ENCODE measurements around the gene BATF. TPM values are rescaled to one million over a fixed set of nuclear protein-coding genes. Genes with fewer than 3 reads are reported as not detected.

BATF gene
- total RNA-seq, 1 experiment from 2014 or later, result not detected

DNA sequence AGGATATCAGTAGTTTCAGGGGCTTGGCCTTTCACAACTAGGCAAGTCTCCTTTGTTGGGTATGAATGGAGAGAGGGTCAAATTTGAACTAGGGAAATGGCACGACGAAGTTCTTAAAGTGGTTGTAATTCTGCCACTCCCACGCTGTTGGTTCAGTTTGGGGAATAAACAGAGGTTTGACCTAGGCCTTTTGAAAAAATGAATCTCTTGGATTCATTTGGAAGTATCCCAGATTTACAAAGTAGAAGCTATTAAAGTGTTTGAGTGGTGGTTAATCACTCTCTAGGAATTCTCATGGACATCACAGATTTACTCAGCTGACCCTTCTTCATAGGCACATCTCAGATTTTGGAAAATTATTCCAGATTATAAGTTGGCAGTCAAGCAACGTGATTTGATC lies 14.8 kb downstream of the BATF start:
- TF ChIP-seq POLR2AphosphoS5 (IDR thresholded peaks at IDR 0.05; ENCODE audit: low read depth, low read length), result no peak
- TF ChIP-seq, protein P1, sequence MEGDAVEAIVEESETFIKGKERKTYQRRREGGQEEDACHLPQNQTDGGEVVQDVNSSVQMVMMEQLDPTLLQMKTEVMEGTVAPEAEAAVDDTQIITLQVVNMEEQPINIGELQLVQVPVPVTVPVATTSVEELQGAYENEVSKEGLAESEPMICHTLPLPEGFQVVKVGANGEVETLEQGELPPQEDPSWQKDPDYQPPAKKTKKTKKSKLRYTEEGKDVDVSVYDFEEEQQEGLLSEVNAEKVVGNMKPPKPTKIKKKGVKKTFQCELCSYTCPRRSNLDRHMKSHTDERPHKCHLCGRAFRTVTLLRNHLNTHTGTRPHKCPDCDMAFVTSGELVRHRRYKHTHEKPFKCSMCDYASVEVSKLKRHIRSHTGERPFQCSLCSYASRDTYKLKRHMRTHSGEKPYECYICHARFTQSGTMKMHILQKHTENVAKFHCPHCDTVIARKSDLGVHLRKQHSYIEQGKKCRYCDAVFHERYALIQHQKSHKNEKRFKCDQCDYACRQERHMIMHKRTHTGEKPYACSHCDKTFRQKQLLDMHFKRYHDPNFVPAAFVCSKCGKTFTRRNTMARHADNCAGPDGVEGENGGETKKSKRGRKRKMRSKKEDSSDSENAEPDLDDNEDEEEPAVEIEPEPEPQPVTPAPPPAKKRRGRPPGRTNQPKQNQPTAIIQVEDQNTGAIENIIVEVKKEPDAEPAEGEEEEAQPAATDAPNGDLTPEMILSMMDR (IDR thresholded peaks at IDR 0.05), result no peak
- TF ChIP-seq SIN3A (IDR thresholded peaks at IDR 0.05; ENCODE audit: borderline replicate concordance, insufficient read depth, low read depth, low read length), result no peak
- TF ChIP-seq TCF7L2 (IDR thresholded peaks at IDR 0.05; ENCODE audit: low read depth, low read length), result no peak
- TF ChIP-seq, protein P2, sequence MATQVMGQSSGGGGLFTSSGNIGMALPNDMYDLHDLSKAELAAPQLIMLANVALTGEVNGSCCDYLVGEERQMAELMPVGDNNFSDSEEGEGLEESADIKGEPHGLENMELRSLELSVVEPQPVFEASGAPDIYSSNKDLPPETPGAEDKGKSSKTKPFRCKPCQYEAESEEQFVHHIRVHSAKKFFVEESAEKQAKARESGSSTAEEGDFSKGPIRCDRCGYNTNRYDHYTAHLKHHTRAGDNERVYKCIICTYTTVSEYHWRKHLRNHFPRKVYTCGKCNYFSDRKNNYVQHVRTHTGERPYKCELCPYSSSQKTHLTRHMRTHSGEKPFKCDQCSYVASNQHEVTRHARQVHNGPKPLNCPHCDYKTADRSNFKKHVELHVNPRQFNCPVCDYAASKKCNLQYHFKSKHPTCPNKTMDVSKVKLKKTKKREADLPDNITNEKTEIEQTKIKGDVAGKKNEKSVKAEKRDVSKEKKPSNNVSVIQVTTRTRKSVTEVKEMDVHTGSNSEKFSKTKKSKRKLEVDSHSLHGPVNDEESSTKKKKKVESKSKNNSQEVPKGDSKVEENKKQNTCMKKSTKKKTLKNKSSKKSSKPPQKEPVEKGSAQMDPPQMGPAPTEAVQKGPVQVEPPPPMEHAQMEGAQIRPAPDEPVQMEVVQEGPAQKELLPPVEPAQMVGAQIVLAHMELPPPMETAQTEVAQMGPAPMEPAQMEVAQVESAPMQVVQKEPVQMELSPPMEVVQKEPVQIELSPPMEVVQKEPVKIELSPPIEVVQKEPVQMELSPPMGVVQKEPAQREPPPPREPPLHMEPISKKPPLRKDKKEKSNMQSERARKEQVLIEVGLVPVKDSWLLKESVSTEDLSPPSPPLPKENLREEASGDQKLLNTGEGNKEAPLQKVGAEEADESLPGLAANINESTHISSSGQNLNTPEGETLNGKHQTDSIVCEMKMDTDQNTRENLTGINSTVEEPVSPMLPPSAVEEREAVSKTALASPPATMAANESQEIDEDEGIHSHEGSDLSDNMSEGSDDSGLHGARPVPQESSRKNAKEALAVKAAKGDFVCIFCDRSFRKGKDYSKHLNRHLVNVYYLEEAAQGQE (IDR thresholded peaks at IDR 0.05; ENCODE audit: insufficient read depth in 1 of 2, low read depth in 2 of 2, low read length in 1 of 2), result no peak
- no TSS peak for BruUV-seq (replicated peaks)
- H3K36me3 ChIP-seq (ENCODE audit: control insufficient read depth, insufficient read depth, low read length), result no peaks in the 10 kb centered on the region
- ChIA-PET CTCF (no interaction called here), POLR2A (no interaction called here)
- ATAC-seq (no peak), DNase-seq (ENCODE audit: low read depth, low spot score) (no peak)
- intact Hi-C loops (cut with micrococcal nuclease; ENCODE audit: unreplicated experiment) (no loop called here), in situ Hi-C loops (cut with HindIII; ENCODE audit: low pct_unique_long_range_greater_than_20kb, low sequenced_read_pairs) (no loop called here)
- H3K4me3 ChIP-seq (ENCODE audit: low read depth in 2 of 2, low read length in 2 of 2), result no peak overlapping the region
- no peaks in the 10 kb centered on the region for H3K27me3 ChIP-seq (ENCODE audit: control insufficient read depth, insufficient read depth, low read length)
- peaks cover 11% of the 10 kb centered on the region for H3K4me1 ChIP-seq (ENCODE audit: control insufficient read depth, insufficient read depth, low read length)
- H3K27ac ChIP-seq (ENCODE audit: low read length), result peak overlapping the region; percentile 29
- H3K9me3 ChIP-seq (ENCODE audit: control insufficient read depth, insufficient read depth, low read depth, low read length), result no peaks in the 10 kb centered on the region

DNA sequence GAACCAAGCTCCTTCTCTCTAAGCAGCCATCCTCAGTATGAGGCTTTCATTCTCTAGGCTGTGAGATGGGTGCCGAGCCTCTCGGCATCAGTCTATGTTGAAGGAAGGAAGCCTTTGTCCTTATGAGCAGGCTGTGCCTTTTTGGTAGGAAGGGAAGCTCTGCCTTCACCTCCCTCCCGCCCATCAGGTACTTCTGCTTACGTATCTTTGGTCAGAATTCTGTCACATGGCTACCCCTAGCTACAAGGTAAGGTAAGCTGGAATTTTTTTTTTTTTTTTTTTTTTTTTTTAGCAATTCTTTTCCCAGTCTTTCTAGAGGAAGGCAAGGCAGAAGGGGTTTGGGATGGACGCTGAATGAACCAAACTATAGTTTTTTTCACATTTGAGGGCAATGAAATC lies 16.9 kb downstream of the BATF start:
- ATAC-seq (no peak), DNase-seq (ENCODE audit: low read depth, low spot score) (no peak)
- no peak for TF ChIP-seq SIN3A (IDR thresholded peaks at IDR 0.05; ENCODE audit: borderline replicate concordance, insufficient read depth, low read depth, low read length)
- no peak for TF ChIP-seq POLR2AphosphoS5 (IDR thresholded peaks at IDR 0.05; ENCODE audit: low read depth, low read length)
- TF ChIP-seq, protein P2 (IDR thresholded peaks at IDR 0.05; ENCODE audit: insufficient read depth in 1 of 2, low read depth in 2 of 2, low read length in 1 of 2), result no peak
- TF ChIP-seq, protein P1 (IDR thresholded peaks at IDR 0.05), result no peak
- no peak for TF ChIP-seq TCF7L2 (IDR thresholded peaks at IDR 0.05; ENCODE audit: low read depth, low read length)
- no TSS peak for BruUV-seq (replicated peaks)
- H3K27me3 ChIP-seq (ENCODE audit: control insufficient read depth, insufficient read depth, low read length), result no peaks in the 10 kb centered on the region
- ChIA-PET CTCF (no interaction called here), POLR2A (no interaction called here)
- intact Hi-C loops (cut with micrococcal nuclease; ENCODE audit: unreplicated experiment), result no loop called here
- no peaks in the 10 kb centered on the region for H3K36me3 ChIP-seq (ENCODE audit: control insufficient read depth, insufficient read depth, low read length)
- in situ Hi-C loops (cut with HindIII; ENCODE audit: low pct_unique_long_range_greater_than_20kb, low sequenced_read_pairs), result no loop called here
- peaks cover 11% of the 10 kb centered on the region for H3K4me1 ChIP-seq (ENCODE audit: control insufficient read depth, insufficient read depth, low read length)
- H3K4me3 ChIP-seq (ENCODE audit: low read depth in 2 of 2, low read length in 2 of 2), result no peak overlapping the region
- H3K27ac ChIP-seq (ENCODE audit: low read length), result no peak overlapping the region
- no peaks in the 10 kb centered on the region for H3K9me3 ChIP-seq (ENCODE audit: control insufficient read depth, insufficient read depth, low read depth, low read length)
